RPMI7951 (cell line): ENCODE results near the gene SUCNR1. TPM values are rescaled to one million over a fixed set of nuclear protein-coding genes. Genes with fewer than 3 reads are reported as not detected.
"Not testable (repeated sequence)": the region's sequence is repeated elsewhere in the genome, so short reads cannot be mapped to it uniquely, and the experiment has no call there.

Experiments used
- DNase-seq: peaks from one replicate; pipeline ENCODE4 v3.0.0-alpha.2; 2012; ENCODE audit warnings: low read depth
- total RNA-seq: library from RNA; depleted of rRNA; stranded (reverse); fragments of >200 nt; shearing (Covaris generic); gene quantifications from 2 replicates; pipeline ENCODE4 v1.2.3, GENCODE V29; 2014

The SUCNR1 gene
- total RNA-seq, 1 experiment from 2014 or later = 0.12 TPM

DNA sequence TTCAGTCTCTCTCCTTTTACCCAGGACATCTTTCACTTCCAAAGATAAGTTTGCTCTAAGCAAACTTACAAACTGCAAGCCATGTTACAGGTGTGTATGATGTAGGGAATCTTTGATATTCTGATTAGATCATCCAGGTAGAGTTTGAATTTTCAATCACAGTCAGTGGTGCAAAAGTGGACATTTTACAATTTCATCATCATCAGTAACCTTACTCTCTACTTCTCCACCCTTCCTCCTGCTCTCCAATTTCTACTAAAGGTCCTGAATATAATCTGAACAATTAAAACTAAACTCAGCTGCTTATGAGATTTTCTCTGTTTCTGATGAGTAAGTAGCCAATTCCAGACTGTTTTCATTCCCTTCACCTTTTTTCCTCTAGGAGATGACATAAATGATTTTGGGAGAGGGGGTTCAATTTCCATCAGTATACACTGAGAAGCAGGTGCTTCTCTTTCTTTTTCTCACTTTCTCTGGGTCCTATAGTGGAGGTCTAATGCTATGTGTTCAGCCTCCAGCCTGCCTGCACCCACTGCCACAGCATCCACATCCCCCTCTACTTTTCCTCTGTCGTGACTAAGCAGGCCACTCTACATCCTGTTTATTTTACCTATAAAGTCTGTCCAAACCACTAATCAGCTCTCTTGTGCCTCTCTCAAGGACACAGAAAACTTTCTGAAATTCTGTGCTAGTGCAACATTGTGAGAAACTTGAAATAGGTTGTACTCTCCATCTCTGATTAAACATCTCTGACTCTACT is 27.6 kb downstream of the SUCNR1 start:
- DNase-seq = peak; percentile 69

DNA sequence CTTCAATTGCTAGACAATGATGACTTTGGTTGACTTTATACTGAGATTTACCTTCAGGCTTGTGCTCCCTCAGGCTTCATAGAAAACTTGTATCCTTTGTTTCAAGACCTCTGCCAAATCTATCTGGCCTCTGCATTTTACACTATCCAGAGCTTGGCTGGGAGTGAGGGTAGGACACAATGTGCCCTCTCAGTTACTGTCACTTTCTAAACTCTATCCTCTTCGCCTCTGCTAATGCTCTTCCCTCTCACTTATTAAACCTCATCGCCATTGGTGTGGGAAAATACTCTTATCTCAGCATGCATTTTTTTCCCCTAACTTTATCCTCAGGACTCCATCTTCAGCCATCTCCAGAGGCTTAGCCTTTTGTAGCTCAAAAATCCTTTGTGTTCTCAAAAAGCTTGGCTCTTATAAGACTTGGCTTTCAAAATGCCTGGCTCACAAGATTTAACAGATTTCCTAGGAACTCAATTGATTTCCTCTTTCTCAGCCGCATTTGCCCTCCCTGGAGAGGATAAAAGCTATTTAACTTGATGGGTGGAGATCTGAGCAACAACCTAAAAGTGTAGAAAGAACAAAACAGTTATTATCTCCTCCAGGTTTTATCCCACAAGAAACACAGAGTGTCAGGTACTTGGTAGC is 28.3 kb downstream of the SUCNR1 start:
- DNase-seq = no peak

DNA sequence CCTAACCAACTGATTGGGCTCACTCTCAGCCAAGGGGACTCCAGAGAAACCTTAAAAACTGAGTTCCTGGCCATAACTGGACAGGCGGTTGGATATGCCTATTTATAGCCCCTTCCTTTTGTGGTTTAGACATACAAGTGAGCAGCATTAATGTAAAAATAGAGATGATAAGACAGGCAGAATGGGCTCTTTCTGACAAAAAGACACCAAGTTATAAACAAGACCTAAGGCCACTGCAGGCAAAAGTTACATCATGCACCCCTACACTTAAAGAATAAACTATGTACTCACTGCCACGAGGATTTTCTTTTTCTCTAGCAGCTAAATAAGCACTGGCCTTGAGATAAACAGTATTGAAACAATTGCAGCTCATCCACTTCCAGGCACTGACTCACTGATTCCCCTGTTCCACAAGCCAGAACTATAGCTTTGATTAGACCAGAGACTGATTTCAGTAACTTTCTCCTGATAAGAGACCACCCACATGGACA is 30.1 kb downstream of the SUCNR1 start:
- DNase-seq = peak; percentile 88

DNA sequence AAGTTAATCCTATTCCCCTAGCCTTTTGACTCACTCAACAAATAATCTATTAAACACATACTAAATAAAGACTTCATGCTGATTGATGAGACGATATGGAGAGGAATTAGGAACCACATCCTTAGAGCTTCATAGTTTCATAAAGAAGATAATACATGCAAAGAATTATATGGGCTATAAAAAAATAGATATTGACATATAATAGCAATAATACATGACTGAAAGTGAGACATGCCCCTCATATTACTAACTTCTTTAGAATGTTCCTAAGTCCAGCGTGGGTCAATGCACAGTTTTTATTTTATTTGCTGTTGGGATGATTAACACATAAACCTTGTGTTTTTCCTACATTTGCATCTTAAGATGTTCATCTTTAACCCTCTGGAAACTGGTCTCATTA is 32.2 kb downstream of the SUCNR1 start:
- no peak for DNase-seq

DNA sequence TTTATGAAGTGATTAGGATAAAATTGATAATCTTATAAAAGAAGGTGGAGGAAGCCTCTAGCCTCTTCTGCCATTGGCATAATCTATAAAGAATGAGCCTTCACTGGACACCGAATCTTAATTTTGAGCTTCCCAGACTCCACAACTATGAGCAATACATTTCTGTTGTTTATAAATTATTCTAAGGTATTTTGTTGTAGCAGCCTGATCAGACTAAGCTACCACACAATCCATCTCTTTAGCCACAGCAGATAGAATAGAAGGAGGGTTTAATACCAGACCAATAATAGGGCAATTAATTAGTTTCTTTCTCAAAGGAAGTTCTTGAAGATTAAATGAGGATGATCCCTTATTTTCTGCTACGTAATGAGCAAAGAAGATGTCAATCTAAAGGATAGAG is 33.3 kb downstream of the SUCNR1 start:
- no peak for DNase-seq

DNA sequence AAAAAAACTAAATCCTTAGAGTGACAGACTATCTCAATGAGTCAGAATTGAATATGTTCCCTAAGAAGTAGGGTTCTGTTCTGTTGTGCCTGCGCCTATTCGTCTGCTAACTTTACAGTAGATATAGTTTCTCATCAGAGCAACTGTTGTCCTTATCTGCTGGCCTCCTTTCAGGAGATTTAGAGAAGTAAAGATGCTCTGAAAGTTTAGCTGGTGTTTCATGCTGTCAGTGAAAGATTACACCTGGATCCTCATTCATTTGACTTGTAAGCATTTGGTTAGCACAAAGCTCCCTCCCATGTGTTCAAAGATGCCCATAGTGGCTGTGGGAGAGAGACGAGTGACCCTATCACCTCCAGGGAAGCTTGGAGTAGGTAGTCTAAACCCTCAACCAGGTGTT is 35.0 kb downstream of the SUCNR1 start:
- no peak for DNase-seq

DNA sequence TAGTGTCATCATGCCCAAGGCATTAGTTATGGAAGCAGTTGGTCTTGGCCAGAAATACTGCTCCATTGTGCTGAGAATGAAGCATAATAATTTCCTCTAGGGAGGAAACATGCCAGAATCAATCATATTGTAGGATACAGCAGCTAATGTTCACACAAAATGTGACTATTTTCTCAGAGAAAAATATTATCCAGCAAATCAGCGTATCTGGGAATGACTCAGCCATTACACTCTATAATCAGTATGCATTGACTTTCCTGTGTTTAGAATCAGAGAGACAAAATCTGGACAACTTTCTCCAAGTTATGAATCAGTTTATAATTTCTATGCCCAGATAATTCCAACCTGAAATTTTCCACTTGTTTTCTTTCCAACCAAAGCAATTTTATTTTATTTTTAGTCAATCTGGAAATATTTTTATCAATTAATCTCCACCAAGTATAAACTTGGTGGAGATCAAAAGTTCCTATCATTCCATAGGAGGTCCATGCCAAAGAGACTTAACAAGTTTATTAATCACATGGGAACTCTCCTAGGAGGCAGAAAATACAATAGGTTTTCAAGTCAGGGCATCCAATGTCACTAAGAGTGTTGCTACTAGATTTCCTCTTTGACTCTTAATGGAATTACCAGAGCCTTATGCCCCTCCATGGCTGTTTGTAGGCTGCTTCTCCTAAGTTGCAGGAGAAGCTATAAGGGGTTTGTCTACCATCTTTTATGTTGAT is 36.4 kb downstream of the SUCNR1 start:
- no peak for DNase-seq

DNA sequence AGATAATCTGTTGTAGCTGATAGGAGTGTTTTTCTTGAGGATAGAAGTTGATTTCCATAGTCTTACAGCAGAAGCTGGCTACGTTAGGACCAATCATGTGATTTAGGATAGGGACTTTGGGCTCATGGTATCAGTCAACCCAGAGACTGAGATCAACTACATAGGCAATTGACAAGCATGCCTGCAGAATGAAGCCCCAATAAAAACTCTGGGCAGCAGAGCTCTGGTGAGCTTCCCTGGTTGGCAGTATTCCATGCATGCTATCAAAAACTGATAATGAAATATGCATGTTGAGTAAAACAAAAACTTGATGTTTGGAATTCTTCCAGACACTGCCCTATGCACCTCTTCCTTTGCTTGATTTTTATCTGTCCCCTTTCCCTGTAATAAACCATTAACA is 38.0 kb downstream of the SUCNR1 start:
- no peak for DNase-seq

DNA sequence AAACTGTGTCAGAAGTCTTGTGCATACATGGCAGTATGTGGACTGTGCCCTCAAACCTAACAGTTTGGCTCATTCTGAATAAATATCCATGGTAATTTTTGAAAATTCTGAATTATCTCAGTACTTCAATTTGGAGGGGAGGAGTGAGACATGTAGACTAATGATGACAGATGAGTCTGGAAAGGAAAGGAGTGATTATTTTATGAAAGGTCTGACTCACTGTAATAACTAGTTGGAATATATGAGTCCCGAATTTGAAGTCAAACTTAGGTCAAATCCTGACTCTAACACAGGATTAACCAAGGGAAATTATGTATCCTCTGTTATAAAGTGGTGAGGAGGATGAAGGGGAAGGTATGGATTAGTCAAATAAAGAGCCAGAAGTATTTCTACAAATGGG is 38.6 kb downstream of the SUCNR1 start:
- peak; percentile 42 for DNase-seq

DNA sequence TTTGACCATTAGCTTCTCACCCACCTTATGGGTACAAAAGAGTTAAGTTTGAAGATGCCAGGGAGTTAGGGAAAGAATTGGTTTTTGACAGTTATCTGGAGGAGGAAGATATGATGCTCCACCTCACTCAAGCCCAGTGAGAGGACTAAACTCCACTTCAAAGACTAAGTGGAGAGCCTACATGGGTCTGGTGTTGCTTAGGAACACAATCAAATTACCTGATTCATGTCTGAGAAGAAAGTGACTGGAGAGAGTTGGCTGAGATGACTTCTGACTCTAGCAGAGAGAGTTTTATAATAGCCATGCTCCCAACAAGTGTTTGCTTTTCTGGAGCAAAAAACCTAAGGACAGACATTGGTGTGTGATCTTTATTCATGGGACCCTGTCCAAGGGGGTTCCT is 43.3 kb downstream of the SUCNR1 start:
- no peak for DNase-seq

DNA sequence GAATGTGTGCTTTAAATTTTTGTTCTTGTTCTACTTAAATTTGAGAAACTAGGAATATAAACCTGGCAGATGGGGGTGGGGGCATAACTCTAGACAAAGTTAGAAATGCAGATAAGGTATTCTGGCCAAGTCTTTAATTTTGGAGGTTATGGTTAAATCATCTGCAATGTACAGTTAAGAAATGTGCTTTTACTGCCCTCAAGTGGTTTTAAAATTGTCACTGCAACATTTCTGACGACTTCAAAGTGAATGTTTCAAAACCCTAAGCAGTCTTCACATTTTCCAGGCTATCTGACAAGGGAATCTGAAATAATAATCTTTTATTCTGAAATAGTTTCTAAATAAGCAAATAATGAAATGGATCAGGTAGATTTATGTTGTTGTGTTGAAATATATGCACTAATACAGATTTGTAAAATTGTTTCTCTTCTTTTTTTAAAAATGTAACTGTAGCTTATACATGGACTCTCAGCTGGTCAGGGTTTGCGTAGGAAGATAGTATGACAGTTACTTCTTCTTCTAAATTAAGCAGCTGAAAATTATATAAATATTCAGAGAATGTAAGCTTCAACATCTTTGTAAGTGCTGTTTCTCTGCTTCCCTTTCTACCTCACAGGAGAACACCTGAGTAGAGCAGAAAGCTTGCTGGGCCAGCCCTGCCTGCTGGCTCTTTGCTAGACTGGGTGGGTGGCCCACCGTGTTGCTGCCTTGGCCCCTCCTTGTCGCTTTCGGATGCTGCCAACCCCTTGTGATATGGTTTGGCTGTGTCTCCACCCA is 45.0 kb downstream of the SUCNR1 start:
- peak; percentile 69 for DNase-seq

DNA sequence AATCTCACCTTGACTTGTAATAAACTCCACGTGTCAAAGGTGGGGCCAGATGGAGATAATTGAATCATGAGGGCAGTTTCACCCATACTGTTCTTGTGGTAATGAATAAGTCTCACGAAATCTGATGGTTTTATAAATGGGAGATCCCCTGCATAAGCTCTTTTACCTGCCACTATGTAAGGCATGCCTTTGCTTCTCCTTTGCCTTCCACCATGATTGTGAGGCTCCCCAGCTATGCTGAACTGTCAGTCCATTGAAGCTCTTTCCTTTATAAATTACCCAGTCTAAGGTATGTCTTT is 45.5 kb downstream of the SUCNR1 start:
- DNase-seq = no peak

DNA sequence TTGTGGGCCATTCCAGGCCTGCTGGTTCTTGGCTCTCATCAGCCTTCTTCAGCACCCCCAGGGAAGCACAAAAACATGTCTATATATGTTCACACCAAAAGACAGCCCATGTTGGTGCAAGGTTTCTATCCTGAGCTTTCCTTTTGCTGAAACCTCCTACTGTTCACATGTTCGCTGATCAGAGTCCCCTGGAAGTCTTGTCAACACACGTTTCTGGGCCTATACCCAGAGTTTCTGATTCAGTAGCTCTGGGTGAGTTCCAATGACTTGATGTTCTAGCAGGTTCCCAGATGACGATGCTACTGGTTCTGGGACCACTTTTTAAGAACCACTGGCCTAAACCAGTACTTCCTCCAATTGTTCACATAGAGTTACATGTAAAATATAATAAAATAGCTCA is 46.0 kb downstream of the SUCNR1 start:
- DNase-seq = no peak

DNA sequence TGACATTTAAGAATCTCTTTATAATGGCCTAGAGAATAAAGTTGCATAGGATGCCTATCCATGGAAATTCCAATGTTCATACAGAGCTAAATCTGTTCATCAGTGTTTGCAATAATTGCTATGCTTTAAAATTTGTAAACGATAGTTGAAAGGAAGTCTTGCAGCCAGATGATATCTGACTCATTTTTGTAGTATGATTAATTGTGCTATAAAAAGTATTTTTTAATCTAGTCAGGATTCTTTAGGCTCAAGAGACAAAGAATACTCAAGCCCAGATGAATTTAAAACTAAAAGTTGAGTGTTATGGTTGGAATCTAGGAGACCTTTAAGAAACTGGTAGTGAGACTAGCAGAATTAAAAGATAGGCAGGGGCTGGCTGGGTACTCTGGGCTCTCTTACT is 50.5 kb downstream of the SUCNR1 start:
- peak; percentile 60 for DNase-seq

DNA sequence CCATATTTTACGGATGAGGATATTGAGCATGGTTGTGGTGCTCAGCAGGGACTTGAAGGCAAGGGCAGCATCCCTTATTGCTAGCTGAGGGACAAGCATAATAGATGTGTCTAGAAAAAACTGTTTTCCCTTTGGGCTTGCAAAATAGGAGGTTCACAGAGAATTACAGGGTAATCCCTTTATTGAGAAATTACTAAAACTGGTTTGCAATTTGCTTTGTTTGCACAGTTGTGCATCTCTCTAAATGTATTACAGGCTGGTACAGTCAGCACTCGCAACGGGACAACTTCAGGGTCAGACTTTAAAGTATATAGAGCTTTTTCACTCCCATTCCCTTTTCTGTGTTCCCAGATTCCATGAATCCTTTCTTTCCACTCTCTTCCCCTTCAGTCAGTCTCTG is 51.3 kb downstream of the SUCNR1 start:
- no peak for DNase-seq

DNA sequence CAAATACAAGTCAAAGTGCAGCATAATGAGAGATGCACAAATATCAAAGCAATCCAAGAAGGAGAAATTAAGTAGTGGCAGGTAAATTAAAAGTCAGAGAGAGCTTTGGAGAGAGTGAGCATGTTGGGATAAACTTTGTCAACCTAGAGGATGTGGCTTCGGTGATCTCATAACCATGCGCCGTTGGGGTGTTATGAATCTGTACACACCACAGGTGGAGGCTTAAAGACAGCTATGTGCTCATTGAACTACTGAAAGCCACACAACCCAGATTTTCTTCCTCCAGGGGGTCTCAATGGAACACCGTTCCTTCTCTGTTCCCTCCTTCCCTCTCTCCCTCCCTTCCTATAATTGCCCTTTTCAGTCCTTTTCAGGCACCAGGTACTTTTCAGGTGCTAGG is 52.0 kb downstream of the SUCNR1 start:
- DNase-seq = peak; percentile 65

DNA sequence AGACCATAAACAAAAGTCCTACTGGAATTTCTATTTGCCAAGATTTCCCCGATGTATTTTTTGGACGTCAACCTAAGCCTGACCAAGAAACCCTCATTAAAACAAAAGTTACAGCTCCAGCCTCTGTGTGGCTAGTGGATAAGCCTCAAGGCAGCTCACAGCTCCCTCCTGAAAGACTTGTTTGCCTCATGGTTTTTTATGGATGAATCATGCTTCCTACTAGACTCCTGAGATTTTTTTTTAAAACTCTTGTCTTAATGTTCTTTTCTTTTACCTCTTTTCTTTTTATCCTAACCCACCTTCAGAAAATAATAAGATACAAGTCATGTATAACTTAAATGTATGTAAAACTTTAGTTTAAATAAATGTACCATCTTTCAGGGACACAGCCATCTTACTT is 52.4 kb downstream of the SUCNR1 start:
- peak; percentile 92 for DNase-seq

DNA sequence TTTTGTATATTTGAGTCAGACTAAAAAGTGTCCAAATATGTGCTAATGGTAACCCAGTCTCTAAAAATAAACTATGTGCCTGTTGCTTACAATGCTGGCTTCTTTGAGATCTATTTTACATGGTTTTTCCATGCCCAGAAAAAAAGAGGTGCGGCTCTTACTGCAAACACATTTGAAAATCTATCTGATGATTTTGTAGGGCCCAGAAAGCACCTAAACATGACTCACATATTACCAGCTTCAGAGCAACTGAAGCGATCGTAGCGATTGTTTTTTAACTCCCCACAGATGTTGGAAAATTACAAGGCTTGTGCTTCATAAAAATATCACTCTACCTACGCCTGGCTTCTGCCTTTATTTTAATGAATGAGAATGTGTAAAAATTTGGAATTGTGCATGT is 53.5 kb downstream of the SUCNR1 start:
- DNase-seq = peak; percentile 92

DNA sequence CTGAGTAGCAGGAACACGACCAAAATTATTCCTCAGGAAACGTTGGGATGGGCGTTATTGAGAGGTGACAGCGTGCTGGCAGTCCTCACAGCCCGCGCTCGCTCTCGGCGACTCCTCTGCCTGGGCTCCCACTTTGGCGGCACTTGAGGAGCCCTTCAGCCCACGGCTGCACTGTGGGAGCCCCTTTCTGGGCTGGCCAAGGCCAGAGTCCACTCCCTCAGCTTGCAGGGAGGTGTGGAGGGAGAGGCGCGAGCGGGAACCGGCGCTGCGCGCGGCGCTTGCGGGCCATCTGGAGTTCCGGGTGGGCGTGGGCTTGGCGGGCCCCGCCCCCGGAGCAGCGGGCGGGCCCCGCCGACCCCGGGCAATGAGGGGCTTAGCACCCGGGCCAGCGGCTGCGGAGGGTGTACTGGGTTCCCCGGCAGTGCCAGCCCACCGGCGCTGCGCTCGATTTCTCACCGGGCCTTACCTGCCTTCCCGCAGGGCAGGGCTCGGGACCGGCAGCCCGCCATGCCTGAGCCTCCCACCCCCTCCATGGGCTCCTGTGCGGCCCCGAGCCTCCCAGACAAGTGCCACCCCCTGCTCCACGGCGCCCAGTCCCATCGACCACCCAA is 54.6 kb downstream of the SUCNR1 start:
- not testable (repeated sequence) for DNase-seq

DNA sequence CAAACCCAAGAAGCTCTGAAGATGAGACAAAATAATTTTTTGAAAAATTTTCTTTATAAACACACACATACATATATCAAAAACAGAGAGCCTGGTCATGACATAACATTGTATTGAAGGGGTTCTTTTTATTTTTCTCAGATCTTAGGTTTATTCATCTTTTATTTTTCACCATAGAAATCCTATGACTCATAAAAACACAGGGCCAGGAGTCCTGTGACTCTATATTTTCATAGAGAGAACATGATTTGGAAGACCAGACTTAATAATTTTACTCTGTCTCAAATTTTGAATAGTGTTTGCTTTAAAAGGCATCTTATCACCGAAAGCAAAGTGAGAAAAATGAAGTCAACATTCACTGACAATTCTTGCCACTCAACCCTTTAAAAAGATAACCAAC is 57.7 kb downstream of the SUCNR1 start:
- DNase-seq = no peak

DNA sequence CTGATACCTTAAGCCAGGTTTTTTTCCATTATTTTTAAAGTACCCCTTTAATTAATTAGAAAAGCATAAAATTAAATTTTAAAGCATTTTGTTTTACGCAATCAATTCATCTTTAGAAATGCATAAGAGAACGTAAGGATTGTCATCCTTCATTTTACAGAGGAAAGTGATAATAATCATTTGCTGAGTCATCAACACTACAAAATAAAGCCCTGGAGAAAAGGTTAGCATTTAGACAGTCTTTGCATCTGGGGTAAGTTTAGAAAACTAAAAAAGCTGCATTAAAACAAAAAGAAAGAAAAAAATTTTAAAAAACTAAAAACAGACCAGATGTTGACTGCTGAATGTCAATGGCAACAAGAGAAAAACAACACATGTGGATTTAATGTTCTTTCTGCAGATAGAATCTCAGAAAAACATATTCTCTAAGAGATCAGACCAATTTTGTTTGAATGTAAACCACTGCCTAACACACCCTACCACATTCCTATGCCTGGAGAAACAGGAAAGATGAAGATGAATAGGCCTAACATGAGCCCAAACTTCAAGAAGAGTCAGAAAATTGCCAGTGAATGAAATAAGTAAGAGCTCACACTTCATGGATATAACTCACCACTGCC is 59.9 kb downstream of the SUCNR1 start:
- peak; percentile 51 for DNase-seq
